Hematopoietic multipotent progenitor cell treated with erythropoietin and hydrocortisone succinate and interleukin-3 and kit ligand, for 8 days (in vitro differentiated cells): ENCODE data around the gene WDR37.

Experiments
- DNase-seq: peaks from one replicate; pipeline ENCODE4 v3.0.0-alpha.2; 2015

WDR37 gene

GRCh38 chr10:1172256-1172984 lies 116.2 kb downstream of the WDR37 start:
- no peak for DNase-seq

DNA sequence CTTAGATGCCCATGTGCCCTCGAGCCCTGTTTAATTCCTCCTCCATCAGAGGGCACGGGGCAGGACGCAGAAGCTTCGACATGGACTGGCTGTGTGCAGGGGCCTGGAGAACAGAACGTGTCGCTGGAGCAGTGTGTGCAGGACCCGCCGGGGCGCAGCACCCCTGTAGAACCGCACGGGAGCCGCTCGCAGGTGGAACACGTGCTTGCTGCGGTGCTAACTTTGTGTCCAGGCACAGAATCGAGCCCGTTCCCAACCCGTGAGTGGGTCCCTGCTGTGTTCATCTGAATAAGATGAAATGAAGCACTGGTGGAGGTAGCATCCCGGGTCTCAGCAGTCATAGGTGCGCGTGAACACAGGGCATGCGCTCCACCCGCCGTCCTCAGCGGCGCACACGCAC lies 116.9 kb downstream of the WDR37 start:
- no peak for DNase-seq

DNA sequence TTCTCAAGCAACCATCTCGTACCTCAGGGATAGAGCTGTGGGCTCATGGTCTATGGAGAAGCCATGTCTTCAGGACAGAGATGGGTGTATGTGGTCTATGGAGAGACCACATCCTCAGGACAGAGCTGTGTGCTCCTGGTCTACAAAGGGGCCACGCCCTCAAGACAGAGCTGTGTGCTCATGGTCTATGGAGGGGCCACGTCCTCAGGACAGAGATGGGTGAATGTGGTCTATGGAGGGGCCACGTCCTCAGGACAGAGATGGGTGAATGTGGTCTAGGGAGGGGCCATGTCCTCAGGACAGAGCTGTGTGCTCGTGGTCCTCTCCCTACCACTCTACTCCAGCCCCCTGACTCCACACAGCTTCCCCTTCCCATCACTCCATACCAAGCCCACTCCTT lies 117.8 kb downstream of the WDR37 start:
- DNase-seq, result no peak

GRCh38 chr10:1175956-1176565 lies 119.9 kb downstream of the WDR37 start:
- DNase-seq, result no peak

DNA sequence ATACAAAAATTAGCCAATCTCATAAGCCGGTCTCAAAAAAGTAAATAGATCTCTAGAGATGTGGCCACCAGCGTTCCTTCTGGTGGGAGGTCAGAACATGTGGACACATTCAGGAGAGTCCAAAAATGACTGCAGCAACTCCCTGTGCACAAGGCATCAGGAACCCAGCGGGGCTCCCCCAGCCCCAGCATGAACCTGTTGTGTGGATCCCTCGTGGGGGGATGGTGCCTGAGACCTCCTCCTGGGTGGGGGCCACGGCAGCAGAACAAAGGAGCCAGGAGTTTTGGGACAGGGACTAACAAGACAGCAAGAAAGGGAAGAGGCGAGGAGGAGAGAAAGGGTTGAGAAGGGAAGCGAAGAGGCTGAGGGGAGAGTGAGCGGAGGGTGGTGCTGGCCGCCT lies 121.8 kb downstream of the WDR37 start:
- no peak for DNase-seq

GRCh38 chr10:1178506-1178905 lies 122.3 kb downstream of the WDR37 start:
- DNase-seq, result no peak

GRCh38 chr10:1179346-1180070 lies 123.3 kb downstream of the WDR37 start:
- no peak for DNase-seq

DNA sequence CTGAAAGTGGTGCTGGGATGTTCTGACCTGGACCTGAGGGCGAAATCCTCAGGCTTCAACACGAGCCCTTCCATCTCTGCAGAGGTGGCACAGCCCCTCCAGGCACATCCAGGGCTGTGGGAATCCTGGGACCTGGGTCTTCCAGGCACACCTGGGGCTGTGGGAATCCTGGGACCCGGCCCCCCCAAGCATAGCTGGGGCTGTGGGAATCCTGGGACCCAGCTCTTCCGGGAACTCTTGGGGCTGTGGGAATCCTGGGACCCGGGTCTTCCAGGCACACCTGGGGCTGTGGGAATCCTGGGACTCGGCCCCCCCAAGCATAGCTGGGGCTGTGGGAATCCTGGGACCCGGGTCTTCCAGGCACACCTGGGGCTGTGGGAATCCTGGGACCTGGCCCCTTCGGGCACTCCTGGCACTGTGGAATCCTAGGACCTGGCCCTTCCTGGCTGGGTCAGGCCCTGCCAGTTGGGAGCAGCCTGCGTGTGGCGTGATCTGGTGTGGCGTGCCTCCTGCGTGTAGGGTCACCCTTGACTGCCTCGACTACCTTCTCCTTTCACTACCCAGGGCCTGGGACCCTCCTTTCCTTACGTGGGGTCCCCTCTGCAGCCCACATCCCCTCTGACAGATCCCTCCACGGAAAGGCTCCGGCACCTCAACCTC lies 124.0 kb downstream of the WDR37 start:
- DNase-seq, result no peak

- DNase-seq, result no peak
Measured at GRCh38 chr10:1180836-1181235, 124.7 kb downstream of the WDR37 start.
